ENCODE measurements around the gene SDF4. TPM values are rescaled to one million over a fixed set of nuclear protein-coding genes. Genes with fewer than 3 reads are reported as not detected.

SDF4 gene
- total and polyA plus RNA-seq, 2 of the 8 experiments (the other 6 are each of a cell fraction or from before 2014, with no cell fraction given): 45.5 to 75.6 TPM

- no peak overlapping the region for H3K4ac ChIP-seq (replicated peaks; ENCODE audit: insufficient read length, low read depth, low read length)
- H3K4me1 ChIP-seq (replicated peaks in 1 of 4; ENCODE audit: control insufficient read depth in 3 of 4, insufficient read depth in 4 of 4, low read length in 3 of 4): peaks cover 0 to 23% (median 12%) of the 10 kb centered on the region in 4 experiments; a peak in 6 of 7 replicates
- no peak overlapping the region for H2BK15ac ChIP-seq (ENCODE audit: low read length)
- peak overlapping the region; percentile 17 for H4K91ac ChIP-seq (replicated peaks; ENCODE audit: insufficient read length, low read length)
- no peak overlapping the region for H2BK20ac ChIP-seq (ENCODE audit: low read length)
- peak overlapping the region; percentile 17; the same call in 1 of the 2 replicates for H2BK12ac ChIP-seq (ENCODE audit: low read depth, low read length)
- H4K8ac ChIP-seq (ENCODE audit: extremely low read depth, insufficient read depth, low read length): peak overlapping the region; percentile 31; the same call in 1 of the 2 replicates
- FAIRE-seq (no peak), DNase-seq (ENCODE audit: low read depth in 1 of 2, low spot score in 2 of 2) (peak in 1 of 2 experiments; percentile 51)
- H3K56ac ChIP-seq (replicated peaks; ENCODE audit: insufficient read length, low read depth, low read length): no peak overlapping the region
- H3K14ac ChIP-seq (ENCODE audit: insufficient read length): no peak overlapping the region
- H3K79me1 ChIP-seq (ENCODE audit: low read depth, low read length): no peaks in the 10 kb centered on the region; the same call in 1 of the 2 replicates
- peaks cover 0 to 1% of the 10 kb centered on the region in 2 experiments for H4K20me1 ChIP-seq (replicated peaks in 1 of 2; ENCODE audit: control insufficient read depth in 1 of 2, insufficient read depth in 2 of 2, low read length in 2 of 2)
- H3K27ac ChIP-seq (ENCODE audit: low read depth, low read length): no peak overlapping the region
- no peak overlapping the region for H3K23ac ChIP-seq (ENCODE audit: insufficient read length)
- H3K9me3 ChIP-seq (ENCODE audit: insufficient read depth in 2 of 2, low read depth in 1 of 2, low read length in 1 of 2): peaks cover 2 to 5% of the 10 kb centered on the region in 2 experiments; a peak in 1 of 4 replicates
- no peak overlapping the region for H3K9ac ChIP-seq (replicated peaks in 1 of 4; ENCODE audit: extremely low read depth in 1 of 4, low read depth in 3 of 4, low read length in 3 of 4)
- H3K36me3 ChIP-seq (ENCODE audit: control insufficient read depth in 2 of 4, insufficient read depth in 4 of 4, low read length in 3 of 4): no peaks in the 10 kb centered on the region
- no peak overlapping the region for H2BK120ac ChIP-seq (replicated peaks; ENCODE audit: low read depth, low read length)
- H3K23me2 ChIP-seq (ENCODE audit: low read depth, low read length): no peaks in the 10 kb centered on the region
- H2AK5ac ChIP-seq (ENCODE audit: low read depth, low read length): peak overlapping the region; percentile 75; the same call in 1 of the 2 replicates
- H3K4me2 ChIP-seq (ENCODE audit: insufficient read depth in 1 of 2, low read depth in 2 of 2, low read length in 2 of 2): 0 out of 4 replicates have a peak overlapping the region, but pooled peaks of 1 of the 2 experiments have one; percentile 23
- no peaks in the 10 kb centered on the region; a peak in 1 of 4 replicates for H3K79me2 ChIP-seq (ENCODE audit: control insufficient read depth in 1 of 2, insufficient read depth in 2 of 2, low read length in 2 of 2)
- H2BK5ac ChIP-seq (ENCODE audit: low read depth, low read length): 0 out of 2 replicates have a peak overlapping the region, but pooled peaks have one; percentile 60
- H3K27me3 ChIP-seq (replicated peaks in 1 of 4; ENCODE audit: control insufficient read depth in 3 of 4, extremely low read depth in 1 of 4, insufficient read depth in 3 of 4, low read length in 3 of 4): peaks cover 0 to 6% (median 3%) of the 10 kb centered on the region in 4 experiments; a peak in 4 of 7 replicates
- 81% methylated on average over 17 of the region's 26 CpGs; no CpG with 5 or more reads in 1 of the 2 experiments for WGBS, 2 experiments (ENCODE audit: extremely low coverage in 1 of 2, insufficient coverage in 1 of 2, insufficient read length in 1 of 2, insufficient replicate concordance in 2 of 2, low coverage in 1 of 2, low lambda C conversion rate in 2 of 2, missing lambda C conversion rate in 1 of 2)
- H3K18ac ChIP-seq (ENCODE audit: extremely low read depth, low read length): no peak overlapping the region; the same call in 1 of the 2 replicates
- no peak overlapping the region for H2AFZ ChIP-seq (ENCODE audit: low read length)
- H3K4me3 ChIP-seq (ENCODE audit: extremely low read depth in 1 of 4, insufficient read depth in 2 of 4, low read depth in 3 of 4, low read length in 4 of 4): no peak overlapping the region
- ChIA-PET POLR2A (ENCODE audit: partially characterized antibody) (no interaction called here), CTCF (ENCODE audit: partially characterized antibody) (interaction anchor here (0.6 to 1.8 kb wide), 5 partner anchors 46 to 207 kb away, joined by 3 to 8 read pairs (median 3); no protein-coding TSS in a partner anchor)
- no peak overlapping the region for H4K5ac ChIP-seq (ENCODE audit: insufficient read length, low read depth, low read length)
- no peak for TF ChIP-seq BACH1 (IDR thresholded peaks at IDR 0.05; ENCODE audit: low read length)
- no peak for TF ChIP-seq SUZ12 (IDR thresholded peaks at IDR 0.05; ENCODE audit: low read length)
- no peak for TF ChIP-seq HDAC2 (IDR thresholded peaks at IDR 0.05; ENCODE audit: borderline replicate concordance in 1 of 2, low read depth in 2 of 2, low read length in 2 of 2)
- no peak for TF ChIP-seq CREB1 (IDR thresholded peaks at IDR 0.05)
- no peak for TF ChIP-seq ATF3 (IDR thresholded peaks at IDR 0.05; ENCODE audit: insufficient read depth, low read depth, low read length)
- no peak for TF ChIP-seq GTF2F1 (IDR thresholded peaks at IDR 0.05; ENCODE audit: borderline replicate concordance, low read depth, low read length)
- TF ChIP-seq NRF1 (IDR thresholded peaks at IDR 0.05; ENCODE audit: low read depth, low read length): no peak
- TF ChIP-seq POU5F1 (IDR thresholded peaks at IDR 0.05; ENCODE audit: low read depth, low read length): no peak
- TF ChIP-seq ASH2L (IDR thresholded peaks at IDR 0.05; ENCODE audit: low read length): no peak
- TF ChIP-seq NANOG (IDR thresholded peaks at IDR 0.05; ENCODE audit: insufficient read depth, low read depth, low read length, poor library complexity, severe bottlenecking): no peak
These were observed 61.3 kb downstream of the SDF4 start for GRCh38 chr1:1170215-1171091.

All from H1 (cell line).